HL-60 (cell line): Measurements from ENCODE around the gene GAB2.

ENCODE experiments used
- DNase-seq, 2 experiments: peaks; one replicate each; pipeline ENCODE4 v3.0.0-alpha.2; 2010 to 2020; ENCODE audit warnings: low read depth in 1 of 2, low spot score in 1 of 2
- H3K27ac ChIP-seq: fragments of 250-450 bp; sonication (Bioruptor Pico); replicated peaks from 2 replicates; pipeline ENCODE4 v1.5.1; 2020; ENCODE audit warnings: mild to moderate bottlenecking, moderate library complexity
- H3K27me3 ChIP-seq: fragments of 250-450 bp; sonication (Bioruptor Pico); 2 replicates; pipeline ENCODE4 v1.5.1; 2021; ENCODE audit warnings: mild to moderate bottlenecking, moderate library complexity; ENCODE audit not compliant: insufficient read depth, poor library complexity, severe bottlenecking
- H3K4me3 ChIP-seq: replicated peaks from 2 replicates; pipeline ENCODE4 v1.5.1; 2011; ENCODE audit warnings: mild to moderate bottlenecking, control low read depth, low read length; ENCODE audit not compliant: insufficient read depth
- CTCF ChIP-seq: IDR thresholded peaks from one replicate; pipeline ENCODE4 v1.5.1; 2011; ENCODE audit warnings: low read length, control low read depth, inconsistent platforms; ENCODE audit not compliant: insufficient read depth
- GABPA ChIP-seq: IDR thresholded peaks from 2 replicates; pipeline ENCODE4 v1.6.1; 2012; ENCODE audit warnings: low read depth
- POLR2AphosphoS5 ChIP-seq: IDR thresholded peaks from 2 replicates; pipeline ENCODE4 v1.6.1; 2012; ENCODE audit warnings: low read depth
- REST ChIP-seq: IDR thresholded peaks from 2 replicates; pipeline ENCODE4 v1.6.1; 2012; ENCODE audit warnings: low read depth; ENCODE audit not compliant: insufficient replicate concordance
- SPI1 ChIP-seq: IDR thresholded peaks from 2 replicates; pipeline ENCODE4 v1.6.1; 2012; ENCODE audit warnings: low read depth, mild to moderate bottlenecking, borderline replicate concordance

Gene GAB2

GRCh38 chr11:78207532-78208256, 209.9 kb downstream of the GAB2 start:
- Histone ChIP-seq H3K27ac (no peak overlapping the region), H3K4me3 (no peak overlapping the region), H3K27me3 (no peaks in the 10 kb centered on the region)
- TF ChIP-seq REST = no peak
- DNase-seq = no peak

GRCh38 chr11:78205691-78206090, 211.9 kb downstream of the GAB2 start:
- no peak overlapping the region for H3K4me3 ChIP-seq
- no peak overlapping the region for H3K27ac ChIP-seq
- H3K27me3 ChIP-seq = no peaks in the 10 kb centered on the region
- TF ChIP-seq CTCF = no peak
- no peak for TF ChIP-seq GABPA
- no peak for TF ChIP-seq REST
- no peak for TF ChIP-seq SPI1
- no peak for TF ChIP-seq POLR2AphosphoS5
- DNase-seq = no peak

- Histone ChIP-seq H3K27me3 (no peaks in the 10 kb centered on the region), H3K4me3 (no peak overlapping the region), H3K27ac (no peak overlapping the region)
- no peak for DNase-seq
- TF ChIP-seq REST = no peak
- TF ChIP-seq SPI1 = no peak
- TF ChIP-seq POLR2AphosphoS5 = no peak
- no peak for TF ChIP-seq CTCF
- TF ChIP-seq GABPA = no peak
Observed at GRCh38 chr11:78205256-78205655, 212.4 kb downstream of the GAB2 start.
